Subcutaneous abdominal adipose tissue (tissue), 5 donors: Measurements from ENCODE around the gene KLF16.
A peak's percentile ranks its signal among the peaks of the same experiment; 100 is the strongest.
"Not testable (repeated sequence)": the region's sequence is repeated elsewhere in the genome, so short reads cannot be mapped to it uniquely, and the experiment has no call there.

ENCODE experiments used
- H3K27ac ChIP-seq: one replicate; pipeline ENCODE4 v1.7.0; 2013; ENCODE audit warnings: low read depth, mild to moderate bottlenecking, inconsistent platforms, low read length, moderate library complexity
- H3K27me3 ChIP-seq, 5 donors: one replicate each; pipeline ENCODE4 v1.7.0; 2013; ENCODE audit warnings: low read length in 5 of 5, inconsistent platforms in 1 of 5; ENCODE audit not compliant: control insufficient read depth in 5 of 5, insufficient read depth in 4 of 5
- H3K36me3 ChIP-seq, 5 donors: one replicate each; pipeline ENCODE4 v1.7.0; 2013; ENCODE audit warnings: low read length in 5 of 5; ENCODE audit not compliant: control insufficient read depth in 5 of 5, insufficient read depth in 5 of 5
- H3K4me1 ChIP-seq, 5 donors: one replicate each; pipeline ENCODE4 v1.7.0; 2013; ENCODE audit warnings: low read length in 5 of 5, mild to moderate bottlenecking in 3 of 5, moderate library complexity in 1 of 5; ENCODE audit not compliant: control insufficient read depth in 5 of 5, insufficient read depth in 5 of 5
- H3K4me3 ChIP-seq, 5 donors: one replicate each; pipeline ENCODE4 v1.7.0; 2013; ENCODE audit warnings: low read length in 5 of 5, low read depth in 1 of 5
- H3K9ac ChIP-seq, 5 donors: one replicate each; pipeline ENCODE4 v1.7.0; 2013; ENCODE audit warnings: low read length in 5 of 5, mild to moderate bottlenecking in 4 of 5, moderate library complexity in 3 of 5
- H3K9me3 ChIP-seq, 5 donors: one replicate each; pipeline ENCODE4 v1.7.0; 2013; ENCODE audit warnings: low read length in 5 of 5; ENCODE audit not compliant: control insufficient read depth in 5 of 5
- donor health status: healthy.
- donor health status: healthy.
- donor health status: healthy.
- donor health status: healthy.
- donor health status: healthy.

The KLF16 gene

DNA sequence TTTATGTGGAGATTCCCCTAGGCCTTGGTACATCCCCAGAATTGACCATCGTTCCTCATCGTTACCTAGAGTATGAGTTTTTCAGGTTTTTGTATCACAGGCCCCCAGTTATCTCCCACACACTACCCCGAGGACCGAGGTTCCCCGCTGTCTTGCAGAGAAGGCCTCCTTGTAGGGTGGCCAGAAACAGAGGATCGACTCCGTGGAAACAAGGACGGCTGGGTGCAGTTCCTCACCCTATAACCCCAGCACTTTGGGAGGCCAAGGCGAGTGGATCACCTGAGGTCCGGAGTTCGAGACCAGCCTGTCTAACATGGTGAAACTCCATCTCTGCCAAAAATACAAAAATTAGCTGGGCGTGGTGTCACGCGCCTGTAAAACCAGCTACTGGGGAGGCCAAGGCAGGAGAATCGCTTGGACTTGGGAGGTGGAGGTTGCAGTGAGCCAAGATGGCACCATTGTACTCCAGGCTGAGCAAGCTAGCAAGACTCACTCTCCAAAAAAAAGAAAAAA, 42.5 kb upstream of the KLF16 start:
- peak overlapping the region; percentile 69 to 81 (median 73) for H3K4me3 ChIP-seq
- H3K9me3 ChIP-seq = no peaks in the 10 kb centered on the region
- H3K27me3 ChIP-seq = no peaks in the 10 kb centered on the region
- peak overlapping the region in 4 of 5 donors; percentile 7 to 80 (median 24) for H3K9ac ChIP-seq
- peaks cover 0 to 3% (median 0%) of the 10 kb centered on the region in 5 donors for H3K36me3 ChIP-seq
- H3K4me1 ChIP-seq = peaks cover 2 to 44% (median 28%) of the 10 kb centered on the region in 5 donors
- H3K27ac ChIP-seq = peak overlapping the region; percentile 40

DNA sequence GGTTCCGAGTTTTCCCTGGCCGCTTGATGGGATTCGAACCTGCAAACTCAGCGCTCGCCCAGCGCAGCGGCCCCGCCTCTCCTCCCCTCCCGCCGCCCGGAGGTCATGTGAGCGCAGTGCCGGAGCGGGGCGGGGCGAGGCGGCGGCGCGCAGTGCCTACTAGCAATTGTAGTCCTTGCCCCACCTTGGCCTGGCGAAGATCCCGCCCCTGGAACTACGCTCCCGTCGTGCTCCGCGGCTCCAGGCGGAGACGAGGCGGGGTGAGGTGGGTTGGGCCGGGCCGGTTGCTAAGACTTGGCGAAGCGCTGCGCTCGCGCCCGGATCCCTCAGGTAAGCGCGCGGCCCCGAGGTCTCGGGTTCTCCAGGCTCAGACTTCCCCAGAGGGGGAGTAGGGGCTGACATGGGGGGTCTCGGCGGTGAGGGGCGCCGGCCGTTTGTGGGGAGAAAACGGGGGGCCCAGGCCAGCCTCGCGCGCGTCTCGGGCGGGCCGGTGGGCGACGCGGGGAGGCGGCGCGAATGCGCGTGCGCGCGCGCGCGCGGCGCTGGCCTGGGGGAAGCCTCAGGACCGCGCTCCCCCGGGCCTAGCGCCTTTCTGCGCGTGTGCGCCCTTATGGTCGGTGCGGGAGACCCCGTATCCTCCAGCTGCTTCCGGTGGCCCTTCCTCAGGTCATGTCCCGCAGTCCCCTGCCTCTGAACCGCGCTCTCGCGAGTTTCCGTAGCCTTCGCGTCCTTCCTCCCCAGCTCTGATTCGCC, 41.9 kb upstream of the KLF16 start, which contains the start of the genes ADAT3 and SCAMP4:
TSS of gene ADAT3 (plus strand) at position 290 of the 753 bp plus-strand sequence. CDS start 6,649 bp downstream, outside the sequence.
TSS of gene SCAMP4 (plus strand) at position 290 of the 753 bp plus-strand sequence. CDS start 9,621 bp downstream, outside the sequence.
- Histone ChIP-seq H3K9ac (peak within 1 kb of the TSS in 4 of 5 donors; percentile 7 to 80 (median 24)), H3K4me3 (peak within 1 kb of the TSS; percentile 69 to 81 (median 73)), H3K4me1 (peaks cover 2 to 43% (median 27%) of the 10 kb centered on the region in 5 donors), H3K36me3 (peaks cover 0 to 3% (median 0%) of the 10 kb centered on the region in 5 donors), H3K27ac (peak within 1 kb of the TSS; percentile 55), H3K9me3 (no peaks in the 10 kb centered on the region), H3K27me3 (no peaks in the 10 kb centered on the region)

DNA sequence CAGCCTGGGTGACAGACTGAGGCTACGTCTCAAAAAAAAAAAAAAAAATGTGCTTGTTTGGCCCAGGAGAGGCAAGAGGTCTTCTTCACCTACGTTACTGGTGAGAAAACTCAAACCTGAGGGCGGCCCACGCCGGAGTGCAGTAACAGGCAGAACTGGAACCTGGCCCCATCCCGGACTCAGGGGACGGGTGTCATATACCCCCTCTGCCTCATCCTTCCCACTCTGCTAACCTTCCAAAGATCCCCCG, 41.4 kb upstream of the KLF16 start:
- no peaks in the 10 kb centered on the region for H3K9me3 ChIP-seq
- no peaks in the 10 kb centered on the region for H3K27me3 ChIP-seq
- H3K4me3 ChIP-seq = peak overlapping the region in 3 of 5 donors; percentile 36 to 75 (median 50)
- no peak overlapping the region for H3K9ac ChIP-seq
- H3K4me1 ChIP-seq = peaks cover 2 to 38% (median 22%) of the 10 kb centered on the region in 5 donors
- H3K36me3 ChIP-seq = peaks cover 0 to 3% (median 0%) of the 10 kb centered on the region in 5 donors
- peak overlapping the region; percentile 55 for H3K27ac ChIP-seq

DNA sequence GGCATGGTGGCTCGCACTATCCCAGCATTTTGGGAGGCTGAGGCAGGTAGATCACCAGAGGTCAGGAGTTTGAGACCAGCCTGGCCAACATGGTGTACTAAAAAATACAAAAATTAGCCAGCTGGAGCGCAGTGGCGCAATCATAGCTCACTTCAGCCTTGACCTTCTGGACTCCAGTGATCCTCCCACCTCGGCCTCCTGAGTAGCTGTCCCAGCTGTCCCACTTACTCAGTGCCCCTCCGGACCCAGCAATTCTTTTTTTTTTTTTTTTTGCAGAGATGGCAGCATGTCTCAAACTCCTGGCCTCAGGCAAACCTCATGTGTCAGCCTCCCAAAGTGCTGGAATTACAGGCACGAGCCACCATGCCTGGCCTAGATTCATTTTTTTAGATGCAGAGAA, 39.5 kb upstream of the KLF16 start:
- no peak overlapping the region for H3K27ac ChIP-seq
- H3K9me3 ChIP-seq = no peaks in the 10 kb centered on the region
- peaks cover 2 to 30% (median 17%) of the 10 kb centered on the region in 5 donors for H3K4me1 ChIP-seq
- H3K27me3 ChIP-seq = no peaks in the 10 kb centered on the region
- H3K4me3 ChIP-seq = no peak overlapping the region
- H3K36me3 ChIP-seq = peaks cover 0 to 3% (median 0%) of the 10 kb centered on the region in 5 donors
- H3K9ac ChIP-seq = no peak overlapping the region

- peaks cover 7 to 31% (median 19%) of the 10 kb centered on the region in 5 donors for H3K4me1 ChIP-seq
- no peak overlapping the region for H3K4me3 ChIP-seq
- no peaks in the 10 kb centered on the region for H3K9me3 ChIP-seq
- H3K36me3 ChIP-seq = no peaks in the 10 kb centered on the region
- no peak overlapping the region for H3K9ac ChIP-seq
- H3K27ac ChIP-seq = no peak overlapping the region
- H3K27me3 ChIP-seq = no peaks in the 10 kb centered on the region
Measured at GRCh38 chr19:1901940-1902404, 38.6 kb upstream of the KLF16 start.

DNA sequence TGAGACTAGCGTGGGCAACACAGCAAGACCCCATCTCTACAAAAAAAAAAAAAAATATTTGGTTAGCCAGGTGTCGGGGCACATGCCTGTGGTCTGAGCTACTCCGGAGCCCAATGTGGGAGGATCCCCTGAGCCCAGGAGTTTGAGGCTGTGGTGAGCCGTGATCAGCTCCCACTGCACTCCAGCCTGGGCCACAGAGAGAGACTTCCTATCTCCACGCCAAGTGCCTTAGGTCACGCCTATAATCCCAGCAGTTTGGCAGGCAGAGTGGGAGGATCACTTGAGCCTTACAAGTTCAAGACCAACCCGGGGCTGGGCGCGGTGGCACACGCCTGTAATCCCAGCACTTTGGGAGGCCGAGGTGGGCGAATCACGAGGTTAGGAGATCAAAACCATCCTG, 33.1 kb upstream of the KLF16 start:
- Histone ChIP-seq H3K27me3 (no peaks in the 10 kb centered on the region), H3K27ac (no peak overlapping the region), H3K4me1 (peaks cover 4 to 32% (median 19%) of the 10 kb centered on the region in 5 donors), H3K9ac (no peak overlapping the region), H3K9me3 (no peaks in the 10 kb centered on the region), H3K4me3 (no peak overlapping the region), H3K36me3 (no peaks in the 10 kb centered on the region)

- H3K9me3 ChIP-seq = no peaks in the 10 kb centered on the region
- peaks cover 4 to 32% (median 19%) of the 10 kb centered on the region in 5 donors for H3K4me1 ChIP-seq
- H3K36me3 ChIP-seq = no peaks in the 10 kb centered on the region
- no peak overlapping the region for H3K27ac ChIP-seq
- no peak overlapping the region for H3K4me3 ChIP-seq
- H3K27me3 ChIP-seq = no peaks in the 10 kb centered on the region
- H3K9ac ChIP-seq = no peak overlapping the region
Measured at GRCh38 chr19:1893791-1894190, 30.4 kb upstream of the KLF16 start.

GRCh38 chr19:1889907-1890306, 26.5 kb upstream of the KLF16 start:
- H3K4me3 ChIP-seq = no peak overlapping the region
- H3K9me3 ChIP-seq = no peaks in the 10 kb centered on the region
- H3K9ac ChIP-seq = no peak overlapping the region
- H3K4me1 ChIP-seq = peaks cover 3 to 12% (median 8%) of the 10 kb centered on the region in 5 donors
- H3K27me3 ChIP-seq = no peaks in the 10 kb centered on the region
- H3K27ac ChIP-seq = no peak overlapping the region
- H3K36me3 ChIP-seq = no peaks in the 10 kb centered on the region

- no peak overlapping the region for H3K4me3 ChIP-seq
- no peaks in the 10 kb centered on the region for H3K9me3 ChIP-seq
- H3K4me1 ChIP-seq = peaks cover 12 to 27% (median 23%) of the 10 kb centered on the region in 5 donors
- no peak overlapping the region for H3K9ac ChIP-seq
- H3K27me3 ChIP-seq = no peaks in the 10 kb centered on the region
- H3K27ac ChIP-seq = no peak overlapping the region
- H3K36me3 ChIP-seq = no peaks in the 10 kb centered on the region
Measured at GRCh38 chr19:1888385-1888784, 25.0 kb upstream of the KLF16 start.

DNA sequence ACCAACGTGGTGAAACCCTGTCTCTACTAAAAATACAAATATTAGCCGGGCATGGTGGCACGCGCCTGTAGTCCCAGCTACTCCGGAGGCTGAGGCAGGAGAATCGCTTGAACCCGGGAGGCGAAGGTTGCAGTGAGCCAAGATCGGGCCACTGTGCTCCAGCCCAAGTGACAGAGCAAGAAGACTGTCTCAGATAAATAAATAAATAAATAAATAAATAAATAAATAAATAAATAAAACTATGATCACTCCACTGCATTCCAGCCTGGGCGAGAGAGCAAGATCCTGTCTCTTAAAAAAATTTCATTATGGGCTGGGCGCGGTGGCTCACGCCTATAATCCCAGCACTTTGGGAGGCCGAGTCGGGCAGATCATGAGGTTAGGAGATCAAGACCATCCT, 23.0 kb upstream of the KLF16 start:
- peaks cover 23 to 43% (median 40%) of the 10 kb centered on the region in 5 donors for H3K4me1 ChIP-seq
- not testable (repeated sequence) for H3K27me3 ChIP-seq, H3K27ac ChIP-seq, H3K36me3 ChIP-seq, H3K9me3 ChIP-seq, H3K4me3 ChIP-seq, H3K9ac ChIP-seq
